Smooth muscle cell (in vitro differentiated cells): ENCODE results near the gene DNAH17. TPM values are rescaled to one million over a fixed set of nuclear protein-coding genes. Genes with fewer than 3 reads are reported as not detected.

ENCODE experiments used
- DNase-seq: peaks from one replicate; lab custom pipeline; 2025; ENCODE audit not compliant: unreplicated experiment; lab: John Stamatoyannopoulos, UW
- H2AFZ ChIP-seq: fragments of 200-600 bp; sonication (generic); 2 replicates; pipeline ENCODE4 v1.6.0; 2016; ENCODE audit warnings: antibody characterized with exemption, low read depth, mild to moderate bottlenecking
- H3F3A ChIP-seq: fragments of 200-600 bp; sonication (generic); 2 replicates; pipeline ENCODE4 v1.6.0; 2017; ENCODE audit warnings: antibody characterized with exemption, low read depth
- H3K27ac ChIP-seq: fragments of 200-600 bp; sonication (generic); 2 replicates; pipeline ENCODE4 v1.5.1; 2016; ENCODE audit warnings: low read depth, mild to moderate bottlenecking
- H3K27me3 ChIP-seq: fragments of 200-600 bp; sonication (generic); 2 replicates; pipeline ENCODE4 v1.6.1; 2016; ENCODE audit warnings: low read depth, mild to moderate bottlenecking
- H3K36me3 ChIP-seq: fragments of 200-600 bp; sonication (generic); 2 replicates; pipeline ENCODE4 v1.5.1; 2016; ENCODE audit warnings: low read depth
- H3K4me1 ChIP-seq: fragments of 200-600 bp; sonication (generic); 2 replicates; pipeline ENCODE4 v1.5.1; 2016; ENCODE audit warnings: low read depth
- H3K4me2 ChIP-seq: fragments of 200-600 bp; sonication (generic); 2 replicates; pipeline ENCODE4 v1.6.0; 2016; ENCODE audit warnings: mild to moderate bottlenecking
- H3K4me3 ChIP-seq: fragments of 200-600 bp; sonication (generic); 2 replicates; pipeline ENCODE4 v1.5.1; 2016; ENCODE audit warnings: mild to moderate bottlenecking
- H3K79me2 ChIP-seq: fragments of 200-600 bp; sonication (generic); 2 replicates; pipeline ENCODE4 v1.6.0; 2016; ENCODE audit warnings: low read depth, mild to moderate bottlenecking
- H3K9ac ChIP-seq: fragments of 200-600 bp; sonication (generic); 2 replicates; pipeline ENCODE4 v1.6.0; 2016; ENCODE audit warnings: low read depth
- H3K9me3 ChIP-seq: fragments of 200-600 bp; sonication (generic); replicated peaks from 2 replicates; pipeline ENCODE4 v1.5.1; 2016; ENCODE audit warnings: low read depth
- H4K20me1 ChIP-seq: fragments of 200-600 bp; sonication (generic); 2 replicates; pipeline ENCODE4 v1.6.0; 2016; ENCODE audit warnings: low read depth
- CTCF ChIP-seq: fragments of 200-600 bp; sonication (generic); IDR thresholded peaks from 2 replicates; pipeline ENCODE4 v1.5.1; 2017; ENCODE audit warnings: borderline replicate concordance, mild to moderate bottlenecking, antibody characterized with exemption; ENCODE audit not compliant: insufficient read depth, poor library complexity, severe bottlenecking
- WGBS: methylation state at CpG from one replicate; pipeline ENCODE4 v1.1.7; 2016; ENCODE audit warnings: low lambda C conversion rate; 5-methylcytosine and 5-hydroxymethylcytosine counted together
- polyA plus RNA-seq: library from polyadenylated mRNA; unstranded; fragments of >200 nt; fragmentation: Nextera tagmentation; extraction: Ambion mirVana; gene quantifications from 2 replicates; pipeline ENCODE4 v1.2.1, GENCODE V29; 2016
- total RNA-seq: library from RNA; depleted of rRNA; stranded (reverse); fragments of >200 nt; gene quantifications from 2 replicates; pipeline ENCODE4 v1.2.3, GENCODE V29; 2014

DNAH17 gene
- total and polyA plus RNA-seq, 2 experiments from 2014 or later = 0.18 to 0.98 TPM

DNA sequence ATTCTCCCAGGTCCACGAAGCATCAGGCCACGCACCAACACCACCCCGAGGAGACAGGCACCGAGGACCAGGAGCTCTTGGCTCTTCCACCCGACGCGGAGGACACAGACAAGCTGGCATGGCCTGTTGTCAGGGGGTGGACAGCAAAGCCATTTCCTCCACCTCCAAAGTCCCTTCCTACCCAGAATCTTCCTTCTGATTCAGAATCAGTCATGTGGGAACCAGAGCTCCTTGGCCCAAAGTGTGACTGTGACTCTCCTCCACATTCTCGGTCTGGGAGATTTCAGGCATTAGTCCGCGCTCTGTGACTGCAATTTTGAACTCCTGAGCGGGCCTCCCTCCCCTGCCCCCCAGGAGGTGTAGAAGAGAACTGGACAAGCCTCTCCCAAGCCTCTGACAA, 9.2 kb downstream of the DNAH17 start:
- H2AFZ ChIP-seq = peak overlapping the region; percentile 72
- H3K9me3 ChIP-seq = no peaks in the 10 kb centered on the region
- H3K4me3 ChIP-seq = no peak overlapping the region
- DNase-seq = no peak
- H3K4me2 ChIP-seq = peak overlapping the region; percentile 81
- H4K20me1 ChIP-seq = no peaks in the 10 kb centered on the region
- H3K36me3 ChIP-seq = no peaks in the 10 kb centered on the region
- H3K27ac ChIP-seq = peak overlapping the region; percentile 98
- peaks cover 3% of the 10 kb centered on the region for H3K4me1 ChIP-seq
- H3K27me3 ChIP-seq = no peaks in the 10 kb centered on the region
- H3K79me2 ChIP-seq = no peaks in the 10 kb centered on the region
- TF ChIP-seq CTCF = no peak
- H3F3A ChIP-seq = peaks cover 7% of the 10 kb centered on the region
- peak overlapping the region; percentile 90 for H3K9ac ChIP-seq
- 56% methylated on average over 10 of the region's 11 CpGs for WGBS

DNA sequence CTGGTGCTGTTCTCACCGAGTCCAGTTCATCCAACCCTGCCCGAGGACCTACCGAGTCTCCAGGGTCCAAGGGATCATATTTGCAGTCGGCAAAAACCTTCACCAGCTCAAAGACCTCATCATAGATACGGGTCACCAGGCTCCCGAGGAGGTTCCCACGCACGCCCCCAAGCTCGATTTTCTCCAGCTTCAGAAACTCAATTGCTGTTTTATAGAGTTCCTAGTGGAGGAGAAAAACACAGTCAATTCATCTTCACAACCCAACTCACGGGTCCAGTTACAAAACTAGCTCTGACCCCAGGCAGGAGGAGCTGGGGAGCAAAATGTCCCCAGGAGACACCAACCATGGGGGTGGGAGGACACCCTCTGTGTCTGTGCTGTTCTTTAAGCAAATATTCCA, 10.2 kb downstream of the DNAH17 start:
- TF ChIP-seq CTCF = no peak
- no peaks in the 10 kb centered on the region for H3K27me3 ChIP-seq

GRCh38 chr17:78563189-78564145, 13.7 kb downstream of the DNAH17 start:
- H3K4me2 ChIP-seq = no peak overlapping the region
- H3K9me3 ChIP-seq = no peaks in the 10 kb centered on the region
- H3K27ac ChIP-seq = no peak overlapping the region
- 91% methylated on average over 22 of the region's 22 CpGs for WGBS
- H3K4me3 ChIP-seq = no peak overlapping the region
- peaks cover 4% of the 10 kb centered on the region for H3F3A ChIP-seq
- no peak for DNase-seq
- no peak overlapping the region for H3K9ac ChIP-seq
- no peaks in the 10 kb centered on the region for H4K20me1 ChIP-seq
- H3K27me3 ChIP-seq = no peaks in the 10 kb centered on the region
- TF ChIP-seq CTCF = no peak
- H3K4me1 ChIP-seq = peaks cover 3% of the 10 kb centered on the region
- no peak overlapping the region for H2AFZ ChIP-seq
- H3K36me3 ChIP-seq = no peaks in the 10 kb centered on the region
- no peaks in the 10 kb centered on the region for H3K79me2 ChIP-seq

More for the DNA sequence above, 10.2 kb downstream of the DNAH17 start:
- H3K4me1 ChIP-seq = peaks cover 3% of the 10 kb centered on the region
- no peaks in the 10 kb centered on the region for H4K20me1 ChIP-seq
- no peak overlapping the region for H2AFZ ChIP-seq
- no peak overlapping the region for H3K4me2 ChIP-seq
- WGBS = 97% methylated on average over 10 of the region's 10 CpGs
- no peaks in the 10 kb centered on the region for H3K9me3 ChIP-seq
- no peak for DNase-seq
- peaks cover 7% of the 10 kb centered on the region for H3F3A ChIP-seq
- no peaks in the 10 kb centered on the region for H3K79me2 ChIP-seq
- no peaks in the 10 kb centered on the region for H3K36me3 ChIP-seq
- no peak overlapping the region for H3K9ac ChIP-seq
- H3K27ac ChIP-seq = no peak overlapping the region
- no peak overlapping the region for H3K4me3 ChIP-seq

DNA sequence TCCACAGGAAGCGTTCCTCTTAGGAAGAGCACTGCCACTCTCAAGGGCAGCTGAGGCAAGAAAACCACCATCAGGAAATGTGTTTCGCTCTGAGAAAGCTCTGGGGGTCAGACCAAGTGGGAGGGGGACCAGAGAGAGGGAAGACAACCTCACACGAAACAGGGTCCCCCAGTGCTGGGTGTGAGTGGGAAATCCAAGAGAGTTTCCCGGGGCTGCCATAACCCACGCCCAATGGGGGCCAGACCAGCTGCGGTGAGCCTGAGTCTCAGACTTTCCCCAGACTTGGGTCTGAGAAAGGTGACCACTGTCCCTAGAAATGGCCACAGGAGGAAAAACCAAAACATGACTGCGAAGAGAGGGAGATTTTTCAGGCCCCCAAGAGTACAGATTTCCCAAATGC, 14.5 kb downstream of the DNAH17 start:
- H3K36me3 ChIP-seq = no peaks in the 10 kb centered on the region
- no peak overlapping the region for H3K27ac ChIP-seq
- H3K9me3 ChIP-seq = no peaks in the 10 kb centered on the region
- H3F3A ChIP-seq = no peaks in the 10 kb centered on the region
- no peaks in the 10 kb centered on the region for H3K79me2 ChIP-seq
- H3K27me3 ChIP-seq = no peaks in the 10 kb centered on the region
- no peak overlapping the region for H3K4me3 ChIP-seq
- 96% methylated on average over 7 of the region's 7 CpGs for WGBS
- no peaks in the 10 kb centered on the region for H3K4me1 ChIP-seq
- H3K9ac ChIP-seq = no peak overlapping the region
- no peak for TF ChIP-seq CTCF
- DNase-seq = no peak
- no peak overlapping the region for H2AFZ ChIP-seq
- no peak overlapping the region for H3K4me2 ChIP-seq
- H4K20me1 ChIP-seq = no peaks in the 10 kb centered on the region
